ENCODE measurements around the gene SUN5. TPM values are rescaled to one million over a fixed set of nuclear protein-coding genes. Genes with fewer than 3 reads are reported as not detected.
"Not testable (repeated sequence)": the region's sequence is repeated elsewhere in the genome, so short reads cannot be mapped to it uniquely, and the experiment has no call there.

The SUN5 gene
- total RNA-seq, 1 donor from 2014 or later = not detected

GRCh38 chr20:32950539-32950938 is 53.7 kb downstream of the SUN5 start:
- DNase-seq (ENCODE audit: low spot score); intact Hi-C loops (cut with DNase I): not testable (repeated sequence)

GRCh38 chr20:32946629-32947028 is 57.6 kb downstream of the SUN5 start:
- DNase-seq (ENCODE audit: low spot score) = no peak
- intact Hi-C loops (cut with DNase I) = loop anchor here (5.0 kb wide), 1 partner anchor 154 kb away; no protein-coding TSS in a partner anchor

- intact Hi-C loops (cut with DNase I) = loop anchor here (5.0 kb wide), 1 partner anchor 153 kb away; no protein-coding TSS in a partner anchor
- no peak for DNase-seq (ENCODE audit: low spot score)
Observed at GRCh38 chr20:32945710-32946221, 58.5 kb downstream of the SUN5 start.

DNA sequence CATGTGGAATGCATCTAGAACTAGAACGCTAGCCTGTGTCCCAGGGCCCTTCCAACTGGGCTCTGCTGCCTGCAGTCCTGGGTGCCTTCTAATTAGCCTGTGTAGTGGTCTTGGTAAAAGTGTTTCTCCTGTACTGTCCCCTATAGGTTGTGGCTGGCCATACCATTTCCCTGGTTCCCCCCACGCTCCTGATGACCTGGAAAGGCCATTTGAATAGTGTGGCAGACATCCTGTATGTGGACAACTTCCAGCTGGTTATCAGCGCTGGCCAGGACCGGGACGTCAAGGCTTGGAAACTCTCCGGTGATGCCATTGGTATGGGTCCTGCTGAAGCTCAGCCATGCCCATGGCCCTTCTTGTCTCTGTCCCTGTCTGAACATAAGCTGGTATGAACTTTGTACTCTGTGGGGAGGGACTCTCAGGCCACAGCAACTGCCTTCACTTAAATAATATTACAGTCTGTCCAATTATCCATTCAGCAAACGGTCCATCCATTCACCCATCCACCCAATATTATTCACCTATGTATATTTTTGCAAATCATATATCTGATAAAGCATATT is 60.7 kb downstream of the SUN5 start:
- DNase-seq (ENCODE audit: low spot score) = no peak
- intact Hi-C loops (cut with DNase I) = no loop called here

DNA sequence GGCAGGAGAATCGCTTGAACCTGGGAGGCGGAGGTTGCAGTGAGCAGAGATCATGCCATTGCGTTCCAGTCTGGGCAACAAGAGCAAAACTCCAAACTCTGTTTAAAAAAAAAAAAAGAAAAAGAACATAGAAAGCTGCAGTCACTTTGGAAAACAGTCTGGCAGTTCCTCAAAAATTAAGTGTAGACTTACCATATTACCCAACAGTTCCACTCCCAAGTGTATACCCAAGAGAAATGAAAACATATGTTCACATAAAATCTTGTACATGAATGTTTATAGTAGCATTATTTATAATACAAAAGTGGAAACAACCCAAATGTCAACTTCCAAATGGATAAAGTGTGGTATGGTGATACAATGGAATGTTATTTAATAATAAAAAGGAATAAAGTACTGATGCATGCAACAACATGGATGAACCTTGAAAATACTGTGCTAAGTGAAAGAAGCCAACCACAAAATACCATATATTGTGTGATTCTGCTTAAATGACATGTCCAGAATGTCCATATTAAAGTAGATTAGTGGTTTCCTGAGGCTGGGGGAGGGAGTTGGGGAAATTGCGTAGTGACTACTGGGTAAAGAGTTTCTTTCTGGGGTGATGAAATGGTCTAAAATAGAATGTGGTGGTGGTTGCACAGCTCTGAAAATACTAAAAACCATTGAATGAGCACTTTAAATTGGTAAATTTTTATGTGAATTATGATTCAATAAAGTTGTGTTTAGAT is 62.9 kb downstream of the SUN5 start:
- intact Hi-C loops (cut with DNase I) = no loop called here
- no peak for DNase-seq (ENCODE audit: low spot score)

DNA sequence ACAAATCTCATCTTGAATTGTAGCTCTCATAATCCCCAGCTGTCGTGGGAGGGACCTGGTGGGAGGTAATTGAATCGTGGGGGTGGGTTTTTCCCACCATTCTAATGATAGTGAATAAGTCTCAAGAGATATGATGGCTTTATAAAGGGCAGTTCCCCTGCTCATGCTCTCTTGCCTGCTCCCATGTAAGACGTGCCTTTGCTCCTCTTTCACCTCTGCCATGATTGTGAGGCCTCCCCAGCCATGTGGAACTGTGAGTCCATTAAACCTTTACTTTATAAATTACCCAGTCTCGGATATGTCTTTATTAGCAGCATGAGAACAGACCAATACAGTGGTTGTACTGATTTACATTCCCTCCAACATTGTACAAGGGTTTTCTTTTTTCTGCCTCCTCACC is 69.7 kb downstream of the SUN5 start:
- no peak for DNase-seq (ENCODE audit: low spot score)
- intact Hi-C loops (cut with DNase I) = no loop called here

Other genes with a start within 250 kb of the SUN5 start
- 0.62 TPM for gene DNMT3B, start 242.0 kb downstream of the SUN5 start, total RNA-seq
- gene MAPRE1, start 184.5 kb downstream of the SUN5 start, total RNA-seq = 71.7 TPM
- not detected for gene EFCAB8, start 145.5 kb downstream of the SUN5 start, total RNA-seq
- gene BPIFB2, start 3.3 kb upstream of the SUN5 start, total RNA-seq = not detected
- gene BPIFB6, start 27.2 kb upstream of the SUN5 start, total RNA-seq = not detected
- gene BPIFB3, start 49.5 kb upstream of the SUN5 start, total RNA-seq = not detected
- gene BPIFB4, start 75.2 kb upstream of the SUN5 start, total RNA-seq = not detected
- not detected for gene BPIFA2, start 163.7 kb upstream of the SUN5 start, total RNA-seq
- not detected for gene BPIFA3, start 212.9 kb upstream of the SUN5 start, total RNA-seq
- not detected for gene BPIFA1, start 231.6 kb upstream of the SUN5 start, total RNA-seq